ENCODE results near the gene ACOT13.
"Not testable (repeated sequence)": the region's sequence is repeated elsewhere in the genome, so short reads cannot be mapped to it uniquely, and the experiment has no call there.

ACOT13 gene

GRCh38 chr6:24650365-24650764 is 16.5 kb upstream of the ACOT13 start:
- H3K27me3 Mint-ChIP-seq: peaks cover 4% of the 10 kb centered on the region
- H3K4me1 Mint-ChIP-seq: peaks cover 23% of the 10 kb centered on the region
- no peaks in the 10 kb centered on the region for H3K9me3 Mint-ChIP-seq
- H3K4me3 Mint-ChIP-seq: no peak overlapping the region
- no peak overlapping the region for H3K27ac Mint-ChIP-seq
- H3K36me3 Mint-ChIP-seq: peaks cover 8% of the 10 kb centered on the region

- Mint-ChIP-seq H3K27ac (peak overlapping the region; percentile 53), H3K36me3 (peaks cover 17% of the 10 kb centered on the region)
These were observed 11.7 kb upstream of the ACOT13 start for GRCh38 chr6:24655215-24655614.

GRCh38 chr6:24658573-24659560 is 8.0 kb upstream of the ACOT13 start:
- H3K4me3 Mint-ChIP-seq: no peak overlapping the region
- H3K4me1 Mint-ChIP-seq: peaks cover 81% of the 10 kb centered on the region
- H3K27me3 Mint-ChIP-seq: no peaks in the 10 kb centered on the region
- no peak overlapping the region for H3K27ac Mint-ChIP-seq
- H3K9me3 Mint-ChIP-seq: no peaks in the 10 kb centered on the region
- peaks cover 24% of the 10 kb centered on the region for H3K36me3 Mint-ChIP-seq

More at GRCh38 chr6:24655215-24655614, 11.7 kb upstream of the ACOT13 start:
- Mint-ChIP-seq H3K9me3 (no peaks in the 10 kb centered on the region), H3K4me3 (no peak overlapping the region), H3K27me3 (no peaks in the 10 kb centered on the region), H3K4me1 (peaks cover 59% of the 10 kb centered on the region)

- no peaks in the 10 kb centered on the region for H3K9me3 Mint-ChIP-seq
- peaks cover 23% of the 10 kb centered on the region for H3K36me3 Mint-ChIP-seq
- peaks cover 86% of the 10 kb centered on the region for H3K4me1 Mint-ChIP-seq
- H3K27me3 Mint-ChIP-seq: no peaks in the 10 kb centered on the region
- no peak overlapping the region for H3K4me3 Mint-ChIP-seq
- H3K27ac Mint-ChIP-seq: no peak overlapping the region
These were observed 7.3 kb upstream of the ACOT13 start for GRCh38 chr6:24659561-24659960.

GRCh38 chr6:24660105-24660504 is 6.8 kb upstream of the ACOT13 start:
- peaks cover 23% of the 10 kb centered on the region for H3K36me3 Mint-ChIP-seq
- no peak overlapping the region for H3K27ac Mint-ChIP-seq
- peaks cover 90% of the 10 kb centered on the region for H3K4me1 Mint-ChIP-seq

GRCh38 chr6:24661759-24662158 is 5.1 kb upstream of the ACOT13 start:
- not testable (repeated sequence) for H3K9me3 Mint-ChIP-seq, H3K27me3 Mint-ChIP-seq, H3K27ac Mint-ChIP-seq, H3K4me3 Mint-ChIP-seq
- H3K36me3 Mint-ChIP-seq: peaks cover 21% of the 10 kb centered on the region
- H3K4me1 Mint-ChIP-seq: peaks cover 85% of the 10 kb centered on the region

More at GRCh38 chr6:24660105-24660504, 6.8 kb upstream of the ACOT13 start:
- H3K9me3 Mint-ChIP-seq: no peaks in the 10 kb centered on the region
- H3K4me3 Mint-ChIP-seq: no peak overlapping the region
- no peaks in the 10 kb centered on the region for H3K27me3 Mint-ChIP-seq

GRCh38 chr6:24662236-24662635 is 4.6 kb upstream of the ACOT13 start:
- Mint-ChIP-seq H3K4me1 (peaks cover 83% of the 10 kb centered on the region), H3K4me3 (no peak overlapping the region), H3K27me3 (no peaks in the 10 kb centered on the region), H3K36me3 (peaks cover 21% of the 10 kb centered on the region), H3K27ac (no peak overlapping the region), H3K9me3 (no peaks in the 10 kb centered on the region)

- Mint-ChIP-seq H3K27me3 (no peaks in the 10 kb centered on the region), H3K4me1 (peaks cover 80% of the 10 kb centered on the region), H3K4me3 (no peak overlapping the region), H3K9me3 (no peaks in the 10 kb centered on the region), H3K36me3 (peaks cover 18% of the 10 kb centered on the region), H3K27ac (no peak overlapping the region)
These were observed 3.7 kb upstream of the ACOT13 start for GRCh38 chr6:24663189-24663588.

- Mint-ChIP-seq H3K4me3 (peak overlapping the region; percentile 100), H3K27ac (no peak overlapping the region), H3K4me1 (peaks cover 77% of the 10 kb centered on the region), H3K9me3 (no peaks in the 10 kb centered on the region), H3K36me3 (peaks cover 18% of the 10 kb centered on the region), H3K27me3 (no peaks in the 10 kb centered on the region)
These were observed 2.6 kb upstream of the ACOT13 start for GRCh38 chr6:24664046-24664987.

GRCh38 chr6:24666097-24666640 is 708 bp upstream of the ACOT13 start:
- Mint-ChIP-seq H3K27me3 (no peaks in the 10 kb centered on the region), H3K4me3 (peak overlapping the region; percentile 100), H3K9me3 (no peaks in the 10 kb centered on the region), H3K4me1 (peaks cover 62% of the 10 kb centered on the region), H3K36me3 (peaks cover 23% of the 10 kb centered on the region), H3K27ac (peak overlapping the region; percentile 98)

- H3K36me3 Mint-ChIP-seq: peaks cover 16% of the 10 kb centered on the region
- H3K4me1 Mint-ChIP-seq: peaks cover 53% of the 10 kb centered on the region
- H3K9me3 Mint-ChIP-seq: no peaks in the 10 kb centered on the region
- peak overlapping the region; percentile 100 for H3K4me3 Mint-ChIP-seq
- H3K27me3 Mint-ChIP-seq: no peaks in the 10 kb centered on the region
- peak overlapping the region; percentile 98 for H3K27ac Mint-ChIP-seq
These were observed 514 bp downstream of the ACOT13 start for GRCh38 chr6:24667378-24667803.

- Mint-ChIP-seq H3K36me3 (peaks cover 14% of the 10 kb centered on the region), H3K4me3 (peak overlapping the region; percentile 100), H3K4me1 (peaks cover 45% of the 10 kb centered on the region)
- H3K27ac Mint-ChIP-seq, H3K9me3 Mint-ChIP-seq, H3K27me3 Mint-ChIP-seq: not testable (repeated sequence)
These were observed 1.5 kb downstream of the ACOT13 start for GRCh38 chr6:24668066-24668996.

GRCh38 chr6:24668997-24669361 is 2.1 kb downstream of the ACOT13 start:
- H3K4me3 Mint-ChIP-seq: peak overlapping the region; percentile 68
- H3K9me3 Mint-ChIP-seq: no peaks in the 10 kb centered on the region
- H3K36me3 Mint-ChIP-seq: peaks cover 14% of the 10 kb centered on the region
- peaks cover 38% of the 10 kb centered on the region for H3K4me1 Mint-ChIP-seq
- no peak overlapping the region for H3K27ac Mint-ChIP-seq
- no peaks in the 10 kb centered on the region for H3K27me3 Mint-ChIP-seq

GRCh38 chr6:24670492-24670891 is 3.6 kb downstream of the ACOT13 start:
- H3K27me3 Mint-ChIP-seq, H3K9me3 Mint-ChIP-seq, H3K27ac Mint-ChIP-seq, H3K4me3 Mint-ChIP-seq: not testable (repeated sequence)
- peaks cover 23% of the 10 kb centered on the region for H3K4me1 Mint-ChIP-seq
- H3K36me3 Mint-ChIP-seq: peaks cover 14% of the 10 kb centered on the region

All from activated naive CD4-positive, alpha-beta T cell treated with anti-CD3 and anti-CD28 coated beads, Interleukin-2, amount 50 U/mL, for 24 hours (primary cell).